ENCODE data around the gene FSTL4.

FSTL4 gene

DNA sequence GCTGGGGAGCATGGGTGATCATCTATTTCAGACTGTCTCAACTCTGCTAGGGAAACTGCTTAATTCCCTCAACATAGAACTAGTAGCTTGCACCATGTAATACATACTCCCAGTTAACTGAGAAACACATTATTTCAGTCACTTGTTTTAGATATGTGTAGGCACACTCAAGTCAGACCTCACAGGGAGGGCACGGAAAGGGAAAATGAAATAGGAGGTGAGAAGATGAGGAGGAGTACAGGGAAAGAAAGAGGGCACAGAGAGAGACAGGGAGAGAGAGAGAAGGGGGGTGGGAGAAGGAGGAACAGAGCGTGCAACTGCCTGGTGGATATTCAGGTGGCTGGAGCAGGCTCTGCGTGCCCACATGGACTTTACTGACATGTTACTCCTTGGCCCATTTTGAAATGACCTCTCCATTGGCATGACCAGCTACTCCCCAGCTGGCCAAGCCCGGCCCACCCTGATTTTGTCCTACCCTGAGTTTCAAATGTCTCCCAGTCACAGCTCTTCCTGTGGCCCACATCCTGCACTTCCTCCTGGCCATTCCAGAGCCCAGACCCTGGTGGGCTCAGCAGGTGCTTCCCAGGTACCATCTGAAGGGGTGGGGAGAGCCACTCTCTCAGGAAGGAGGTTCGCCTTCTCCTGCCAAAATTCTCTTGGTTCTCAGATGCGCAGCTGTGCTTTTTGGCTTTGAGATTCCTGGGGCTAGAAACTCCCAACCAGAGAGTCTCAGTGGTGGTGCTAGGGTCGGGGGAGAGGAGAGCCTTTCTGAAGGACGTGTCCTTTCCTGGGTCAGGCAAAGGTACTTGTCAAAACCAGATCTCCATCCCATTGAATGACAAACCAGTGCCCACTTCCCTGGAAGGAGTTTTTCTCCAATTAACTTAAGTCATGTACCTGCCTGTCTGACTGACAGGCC lies 229.4 kb downstream of the FSTL4 start:
- no peak for DNase-seq

DNA sequence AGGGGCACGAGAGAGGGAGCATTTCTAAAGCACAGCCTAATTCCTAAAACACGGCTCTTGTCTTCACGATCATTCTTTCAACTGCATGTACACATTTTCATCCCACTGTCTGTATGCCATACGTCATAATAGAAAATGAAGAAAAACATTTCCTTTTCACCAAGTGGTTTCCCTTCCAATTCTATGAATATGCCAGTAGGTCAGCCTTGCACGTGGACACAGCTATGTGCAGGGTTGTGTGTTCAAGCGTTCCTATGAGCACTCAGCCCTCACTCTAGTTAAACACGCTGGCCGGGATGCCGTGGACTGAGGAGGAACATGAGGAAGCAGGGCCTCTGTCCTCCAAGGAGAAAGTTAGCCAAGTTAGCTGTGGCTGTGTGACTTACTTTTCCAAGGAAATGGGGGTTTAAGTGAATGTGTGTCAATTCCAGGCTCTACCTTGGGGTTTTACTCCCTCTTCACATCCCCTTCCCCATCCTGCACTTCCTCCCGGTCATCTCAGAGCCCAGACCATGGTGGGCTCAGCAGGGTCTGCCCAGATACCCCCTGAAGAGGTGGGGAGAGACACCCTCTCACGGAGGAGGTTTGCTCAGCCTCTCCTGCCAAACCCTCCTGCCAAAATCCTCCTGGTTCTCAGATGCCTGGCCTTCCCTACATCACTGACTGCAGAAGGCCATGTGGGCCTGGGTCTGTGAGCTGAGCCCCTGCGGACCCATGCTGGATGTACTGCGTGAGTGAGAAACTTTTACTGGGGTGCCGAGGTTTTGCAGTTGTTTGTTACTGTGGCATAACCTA lies 230.6 kb downstream of the FSTL4 start:
- no peak for DNase-seq

DNA sequence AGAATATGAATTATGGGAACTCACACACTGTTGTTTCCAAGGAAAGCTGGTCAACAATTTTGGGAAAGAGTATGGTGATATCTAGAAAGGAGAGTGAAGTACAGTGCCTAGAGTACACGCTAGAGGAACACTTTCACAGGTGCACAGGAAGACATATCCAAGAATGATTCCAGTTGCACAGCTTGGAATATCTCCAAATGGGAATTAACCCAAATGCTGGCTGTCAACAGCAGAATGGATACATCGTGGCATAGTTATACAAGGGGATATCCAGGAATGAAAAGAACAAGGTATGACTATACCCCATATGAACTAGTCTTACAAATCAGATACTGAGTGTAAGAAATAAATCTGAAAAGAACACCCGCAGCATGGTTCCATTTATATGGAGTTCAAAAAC lies 231.3 kb downstream of the FSTL4 start:
- no peak for DNase-seq

DNA sequence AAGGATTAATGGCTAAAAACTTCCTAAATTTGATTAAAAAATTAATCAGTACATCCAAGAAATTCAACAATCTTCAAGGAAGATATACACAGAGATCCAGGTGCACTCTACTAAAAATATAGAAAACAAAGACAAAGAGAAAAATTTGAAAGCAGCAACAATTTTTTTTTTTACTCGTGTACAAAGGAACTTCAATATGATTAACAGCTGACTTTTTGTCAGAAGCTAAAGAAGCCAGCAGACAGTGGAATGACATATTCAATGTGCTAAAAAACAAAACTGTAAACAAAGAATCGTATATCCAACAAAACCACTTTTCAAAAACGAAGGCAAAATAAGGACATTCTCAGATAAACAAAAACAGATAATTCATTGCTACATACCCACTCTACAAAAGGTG lies 234.6 kb downstream of the FSTL4 start:
- no peak for DNase-seq

DNA sequence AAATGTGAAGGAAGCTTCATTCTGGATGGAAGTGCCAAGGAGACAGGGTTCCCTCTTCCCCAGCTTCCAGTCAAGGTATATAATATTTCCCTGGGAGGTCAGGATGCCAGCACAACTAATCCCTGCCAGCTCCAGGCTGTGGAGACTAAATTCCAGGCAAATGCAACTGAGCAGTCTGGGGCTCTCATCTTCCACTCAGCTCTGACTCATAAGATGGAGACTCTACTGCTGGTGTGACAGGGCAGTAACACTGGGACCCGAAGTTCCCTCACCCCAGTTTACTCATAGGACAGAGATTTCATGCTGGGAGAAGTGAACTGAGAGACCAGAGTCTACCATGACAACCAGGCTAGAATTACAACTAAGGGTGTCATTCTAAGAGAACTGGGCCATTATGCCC lies 235.4 kb downstream of the FSTL4 start:
- DNase-seq: no peak

DNA sequence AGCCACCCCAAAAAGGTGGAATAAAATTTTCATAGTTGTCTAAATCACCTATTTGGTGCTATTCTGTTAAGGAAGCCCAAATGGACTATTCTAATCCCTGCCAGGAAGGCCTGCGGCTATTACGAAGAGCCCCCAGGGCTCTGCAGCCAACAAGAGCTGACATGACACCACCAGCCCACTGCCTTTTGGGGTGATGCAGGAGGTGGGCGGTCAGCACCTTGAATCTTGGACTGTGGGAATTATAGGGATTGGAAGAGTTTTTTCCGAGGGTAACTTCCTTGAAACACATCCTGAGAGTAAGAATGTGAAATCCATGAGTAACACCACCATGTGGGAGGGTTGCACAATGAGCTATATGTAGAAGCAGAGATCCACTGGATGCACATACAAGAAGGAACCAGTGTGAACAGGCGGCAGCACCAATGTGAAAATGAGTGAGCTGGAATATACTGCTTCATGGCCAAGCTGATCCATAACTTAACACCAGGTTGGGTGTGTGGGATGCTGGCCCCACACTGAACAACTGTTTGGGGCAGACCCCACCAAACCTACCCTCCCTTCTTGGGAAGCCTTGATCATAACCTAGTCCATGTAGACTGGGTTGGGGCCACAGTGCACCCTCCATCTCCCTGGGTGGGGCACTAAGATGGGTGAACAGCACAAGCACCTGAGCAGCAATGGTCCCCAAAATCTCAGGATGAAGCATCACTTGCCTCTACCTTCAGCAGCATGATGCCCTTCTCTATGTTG lies 239.0 kb downstream of the FSTL4 start:
- no peak for DNase-seq

DNA sequence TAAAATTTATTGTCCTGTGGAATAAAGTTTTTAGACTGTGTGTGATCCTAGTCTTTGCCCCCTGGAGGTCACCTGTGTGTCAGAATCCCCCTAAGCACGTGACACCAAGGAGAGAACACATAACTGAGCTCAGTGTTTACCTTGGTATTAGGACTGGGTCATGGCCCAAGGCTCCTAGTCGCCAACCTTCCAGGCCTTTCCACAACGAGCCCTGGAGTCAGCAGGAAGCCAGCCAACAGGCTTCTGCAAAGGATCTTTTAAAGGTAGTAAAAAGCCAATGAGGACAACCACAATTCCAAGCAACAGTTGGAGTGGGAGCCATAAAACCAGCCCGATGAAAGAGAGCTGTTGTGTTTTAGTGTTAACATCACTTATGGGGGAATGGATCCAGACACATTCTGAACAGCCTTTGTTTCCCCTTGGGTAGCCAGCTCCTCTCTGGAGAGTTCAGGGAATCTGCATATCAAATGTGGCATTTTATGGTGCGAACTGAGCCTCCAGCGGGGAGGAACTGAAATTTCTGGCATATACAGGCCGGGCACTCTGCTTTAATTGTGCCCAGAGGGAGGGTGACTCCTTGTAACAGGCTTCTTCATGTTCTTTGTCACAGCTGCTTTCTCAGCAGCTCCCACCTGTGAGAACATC lies 239.9 kb downstream of the FSTL4 start:
- no peak for DNase-seq

DNA sequence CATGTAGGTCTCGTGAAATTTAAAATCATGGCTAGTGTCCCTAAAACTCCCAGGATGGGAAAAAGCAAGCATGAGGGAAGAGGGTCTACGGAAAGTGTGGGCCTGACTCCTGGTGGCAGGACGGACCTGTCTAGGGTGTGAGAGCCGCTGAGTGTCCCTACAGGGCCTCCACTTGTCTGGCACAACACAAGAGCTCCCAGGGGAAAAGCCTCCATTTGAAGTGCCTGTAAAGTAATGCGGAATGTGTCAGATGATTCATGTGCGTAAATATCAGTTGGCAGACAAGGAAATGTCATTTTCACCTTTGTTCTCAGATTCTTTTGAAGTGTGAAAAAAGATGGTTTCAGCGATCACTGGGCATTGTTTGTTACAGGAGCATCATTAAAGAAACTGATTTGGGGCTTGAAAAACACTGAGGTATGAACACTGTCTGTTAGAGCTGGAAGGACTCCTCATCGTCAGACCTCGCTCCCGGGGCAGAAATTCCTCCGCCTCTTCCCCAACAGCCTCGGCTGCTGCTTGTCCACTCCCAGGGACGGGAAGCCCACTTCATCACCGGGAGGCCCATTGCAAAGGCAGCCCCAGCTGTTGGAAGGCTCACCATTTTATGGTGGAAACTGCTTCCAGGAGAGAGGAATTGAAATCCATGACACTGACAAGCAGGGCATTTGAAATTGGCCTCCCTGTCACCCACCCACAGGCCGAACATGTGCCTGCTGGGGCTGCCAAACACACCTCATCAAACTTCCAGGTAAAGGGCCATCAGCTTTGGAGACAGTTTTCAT lies 240.8 kb downstream of the FSTL4 start:
- no peak for DNase-seq

DNA sequence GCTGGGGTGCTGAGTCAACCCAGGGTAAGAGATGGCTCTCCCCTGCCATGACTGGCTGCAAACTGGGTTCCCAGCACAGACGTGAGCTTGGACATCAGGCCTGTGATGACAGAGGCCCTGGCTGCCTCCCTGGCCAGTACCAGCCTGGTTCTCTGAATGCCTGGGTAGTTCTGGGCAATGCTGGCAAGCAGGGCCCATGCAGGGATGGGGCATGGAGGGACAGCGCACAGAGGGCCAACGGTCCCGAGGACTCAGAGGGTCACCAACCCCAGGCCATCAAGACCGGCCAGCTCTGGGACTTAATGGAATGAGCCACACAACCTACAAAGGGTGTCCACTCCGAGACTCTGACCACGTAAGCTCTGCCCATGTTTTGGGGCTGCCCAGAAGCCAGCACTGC lies 241.4 kb downstream of the FSTL4 start:
- no peak for DNase-seq

DNA sequence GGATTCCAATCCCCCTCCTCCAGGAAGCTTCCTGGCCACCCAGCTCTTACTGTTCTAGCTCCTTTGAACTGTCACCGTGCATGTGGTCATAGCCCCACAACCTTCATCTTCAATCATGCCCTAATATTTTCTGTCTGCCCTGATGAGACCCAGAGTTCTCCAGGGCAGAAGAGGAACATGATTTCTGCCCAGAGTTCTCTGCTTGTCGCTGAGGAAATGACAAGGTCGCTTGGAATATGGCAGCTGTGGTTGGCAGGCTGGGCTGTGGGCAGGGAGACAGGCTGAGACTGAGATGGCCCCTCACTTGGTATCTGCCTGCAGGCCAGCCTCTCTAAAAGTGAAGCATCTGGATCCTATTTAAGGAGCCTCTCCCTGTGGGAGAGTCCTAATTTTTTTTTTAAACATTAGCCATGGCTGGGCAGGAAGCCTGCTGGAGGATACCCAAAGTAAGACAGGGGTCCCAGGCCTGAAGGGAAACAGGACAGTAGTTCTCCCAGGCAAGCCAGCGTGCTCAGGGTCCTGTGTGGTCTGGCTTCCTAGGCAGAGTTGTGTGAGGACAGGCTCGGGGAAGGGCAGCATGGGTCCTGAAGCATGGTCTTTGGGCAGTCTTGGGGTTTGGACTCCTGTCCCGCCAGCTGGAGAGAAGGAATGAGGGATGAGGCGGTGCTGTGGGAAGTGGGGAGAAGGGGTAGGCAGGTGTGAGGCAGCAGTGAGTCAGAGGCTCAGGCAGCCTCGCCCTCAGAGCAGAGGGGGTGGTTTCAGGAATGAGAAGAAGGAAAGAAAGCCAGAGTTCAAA lies 242.1 kb downstream of the FSTL4 start:
- DNase-seq: no peak

DNA sequence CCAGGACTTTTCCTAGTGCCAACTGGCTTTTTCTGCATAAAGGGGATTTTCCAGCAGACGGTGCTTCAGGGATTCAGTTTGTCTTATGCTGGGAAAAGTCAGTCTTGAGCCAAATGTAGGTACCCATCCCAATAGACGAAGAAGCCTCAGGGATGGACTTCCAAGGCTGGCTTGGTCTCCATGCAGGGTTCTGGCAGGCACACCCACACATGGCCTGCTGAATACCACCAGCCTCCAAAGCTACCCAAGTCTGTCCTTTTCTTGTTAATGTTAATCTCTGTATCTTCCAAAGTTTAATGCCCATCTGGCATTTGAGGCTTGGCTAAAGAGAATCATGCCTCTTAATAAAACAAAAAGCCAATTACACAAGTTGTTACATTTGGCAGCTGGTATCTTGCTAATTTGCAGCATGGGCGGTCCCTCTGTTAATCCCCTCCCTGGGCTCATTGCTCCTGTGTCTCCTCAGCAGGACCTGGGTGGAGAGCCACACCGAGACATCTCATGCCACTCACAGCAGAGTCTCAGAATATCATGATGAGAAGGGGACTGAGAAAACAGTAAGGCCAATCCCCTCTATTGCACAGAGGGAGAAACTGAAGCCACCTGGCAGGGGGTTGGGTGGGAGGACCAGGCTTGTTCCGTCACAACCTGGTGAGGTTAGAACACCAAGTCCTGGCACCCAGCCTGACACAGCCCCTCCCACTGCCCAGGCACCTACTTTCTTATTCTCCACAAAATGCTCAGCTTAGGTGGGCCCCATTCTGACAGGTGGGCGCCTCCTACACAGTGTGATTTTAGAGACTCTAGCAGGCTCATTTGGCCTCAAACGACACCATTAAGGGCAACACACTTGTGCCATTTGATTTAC lies 243.2 kb downstream of the FSTL4 start:
- DNase-seq: no peak

DNA sequence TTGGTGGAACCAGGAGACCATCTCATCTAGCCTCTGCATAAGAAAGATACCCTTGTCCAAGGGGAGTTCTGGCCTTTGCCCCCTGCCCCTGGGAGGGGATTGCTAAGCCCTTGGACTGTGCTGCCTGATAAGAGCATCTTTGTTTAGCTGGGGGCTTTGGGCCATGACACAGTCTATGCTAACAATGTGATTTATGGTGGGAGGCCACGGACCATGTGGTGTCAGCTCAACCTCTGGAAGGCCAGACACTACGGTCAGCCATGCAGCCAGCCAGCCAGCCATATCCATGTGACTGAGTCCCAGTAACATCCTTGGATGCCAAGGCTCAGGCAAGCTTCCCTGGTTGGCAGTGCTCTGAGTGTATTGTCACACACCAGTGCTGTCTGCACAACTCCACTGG lies 244.4 kb downstream of the FSTL4 start:
- no peak for DNase-seq

DNA sequence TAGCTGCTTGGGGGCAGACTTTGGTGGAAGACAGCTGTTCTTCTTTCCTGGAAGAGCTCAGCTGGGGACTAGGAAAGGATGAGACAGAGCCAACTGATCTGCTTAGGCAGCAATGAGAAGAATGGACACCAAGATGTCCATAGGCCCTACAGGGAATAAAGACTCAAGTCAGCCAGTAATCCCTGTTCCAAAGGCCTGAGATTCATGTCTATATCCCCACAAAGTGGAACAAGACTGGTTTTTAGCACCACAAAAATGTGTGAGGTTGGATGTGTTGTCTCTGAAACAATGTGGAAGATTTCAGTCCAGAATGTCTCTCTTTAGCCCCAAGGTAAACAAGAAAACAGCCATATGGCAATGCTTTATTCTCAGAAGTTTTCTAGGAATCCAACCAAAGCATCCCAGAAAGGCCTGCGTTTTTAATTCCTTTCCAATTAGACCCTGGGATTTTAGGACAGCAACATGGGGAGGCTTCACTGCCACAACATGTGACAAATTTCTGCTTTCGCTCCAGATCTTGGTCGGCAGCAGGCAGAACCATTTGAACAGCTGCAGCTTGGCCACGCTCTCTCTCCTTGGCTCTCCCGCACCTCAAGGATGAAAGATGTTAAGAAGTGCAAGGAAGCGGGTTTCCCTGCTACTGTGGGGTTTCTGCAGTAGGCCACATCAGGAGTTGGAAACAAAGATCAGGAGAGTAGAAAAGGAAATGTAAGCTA lies 245.1 kb downstream of the FSTL4 start:
- no peak for DNase-seq

DNA sequence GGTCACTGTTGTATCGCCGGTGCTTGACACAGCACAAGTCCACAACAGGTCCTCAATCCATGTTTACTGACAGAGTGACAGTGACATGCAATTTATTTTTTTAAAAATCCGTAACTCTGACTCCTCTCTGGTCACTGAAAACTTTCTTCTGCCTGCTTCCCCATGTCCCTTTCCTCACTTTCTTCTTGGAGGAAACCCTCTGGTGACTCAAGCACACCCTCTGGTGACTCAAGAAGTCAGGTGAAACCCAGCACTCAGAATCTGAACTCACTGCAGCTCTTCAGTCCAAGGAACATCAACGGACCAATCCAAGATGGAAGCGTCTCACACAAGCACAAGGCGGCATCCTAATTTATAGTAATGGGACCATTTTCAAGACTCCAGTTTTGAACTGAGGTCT lies 245.9 kb downstream of the FSTL4 start:
- DNase-seq: no peak

DNA sequence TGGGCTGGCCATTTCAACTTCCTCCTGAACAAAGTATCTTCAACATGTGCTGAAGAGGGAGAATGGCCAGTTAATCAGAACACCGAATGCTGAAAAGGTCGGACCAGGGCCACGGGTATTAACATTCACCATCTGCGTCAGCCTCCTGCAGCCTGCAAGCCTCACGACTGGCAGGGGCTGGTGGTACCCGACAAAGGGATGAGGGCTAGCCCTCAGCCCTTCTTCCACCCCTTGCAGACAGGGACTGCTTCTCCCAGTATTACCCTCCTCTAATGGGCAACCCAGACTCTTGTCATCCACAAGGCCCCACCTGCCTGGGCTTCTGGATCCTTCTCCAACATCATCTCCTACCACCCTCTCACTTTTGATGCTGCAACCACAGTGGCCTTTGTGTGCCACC lies 246.6 kb downstream of the FSTL4 start:
- no peak for DNase-seq

DNA sequence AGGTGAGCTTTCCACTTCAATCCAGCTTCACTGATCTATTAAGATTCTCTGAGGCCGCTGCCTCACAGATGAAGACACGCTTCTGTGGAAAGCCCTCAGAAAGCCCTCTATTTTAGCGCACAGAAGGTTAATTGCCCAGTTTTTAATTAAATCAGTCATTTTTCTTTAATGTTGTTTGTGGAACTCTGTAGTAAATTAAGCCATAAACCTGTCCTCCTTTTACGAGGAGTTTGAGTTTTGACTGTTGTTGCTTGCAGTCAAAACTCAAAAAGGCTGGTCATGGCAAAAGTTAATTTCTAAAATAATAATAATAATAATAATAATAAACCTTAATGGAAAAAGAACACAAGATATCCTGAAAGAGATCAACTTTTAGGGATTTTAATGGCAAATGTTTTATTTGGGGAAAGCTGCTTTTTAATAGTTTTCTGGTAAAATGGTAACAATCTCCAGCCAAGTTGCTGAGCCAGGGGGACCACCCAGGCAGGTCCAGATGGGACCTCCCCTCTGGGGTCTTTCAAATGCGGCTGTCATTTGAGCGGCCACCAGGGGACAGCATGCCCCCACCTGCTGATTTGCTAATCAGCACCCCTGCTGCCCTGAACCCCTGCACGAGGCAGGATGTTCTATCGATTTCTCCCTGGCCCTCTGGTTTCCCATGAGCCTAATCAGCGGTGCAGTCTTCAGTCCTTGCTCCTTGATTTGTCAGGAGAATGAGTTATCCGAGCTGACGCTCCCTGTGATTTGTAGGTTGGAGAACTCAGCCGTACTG lies 247.2 kb downstream of the FSTL4 start:
- DNase-seq: no peak

DNA sequence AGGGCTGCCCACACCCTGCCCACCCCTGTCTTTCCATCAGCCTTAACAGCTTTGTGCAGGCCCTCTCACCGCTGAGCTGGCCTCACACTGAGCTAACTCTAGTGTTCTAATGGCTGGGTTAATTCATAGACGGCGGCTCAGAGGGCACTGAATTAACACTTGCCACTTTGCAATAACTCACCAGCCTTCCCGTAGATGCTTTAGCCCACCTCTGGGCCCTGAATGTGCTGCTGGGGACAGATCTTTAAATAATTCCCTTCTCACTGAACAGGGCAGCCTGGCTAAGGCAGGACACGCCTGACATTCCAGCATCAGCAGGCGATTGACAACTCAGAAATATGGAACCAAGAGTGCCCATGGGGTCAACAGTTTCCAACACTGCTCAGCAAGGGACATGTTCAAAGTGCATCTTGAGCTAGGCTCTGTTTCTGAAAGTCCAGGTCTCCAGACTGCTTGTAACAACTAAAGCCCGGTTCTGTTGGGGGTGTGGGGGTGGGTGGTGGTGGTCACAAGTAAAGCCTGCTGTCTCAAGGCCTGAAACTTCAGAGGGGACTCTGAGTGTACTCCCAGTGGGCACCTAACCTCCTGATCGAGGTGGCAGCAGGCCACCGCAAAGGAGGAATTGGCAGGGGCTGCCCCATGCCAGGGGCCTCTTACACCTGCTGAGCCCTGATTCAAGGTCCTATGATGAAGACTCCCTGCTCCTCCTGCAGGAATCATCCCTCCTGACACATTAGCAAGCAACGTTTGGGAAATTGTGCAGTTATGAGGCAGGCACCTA lies 248.3 kb downstream of the FSTL4 start:
- DNase-seq: no peak

DNA sequence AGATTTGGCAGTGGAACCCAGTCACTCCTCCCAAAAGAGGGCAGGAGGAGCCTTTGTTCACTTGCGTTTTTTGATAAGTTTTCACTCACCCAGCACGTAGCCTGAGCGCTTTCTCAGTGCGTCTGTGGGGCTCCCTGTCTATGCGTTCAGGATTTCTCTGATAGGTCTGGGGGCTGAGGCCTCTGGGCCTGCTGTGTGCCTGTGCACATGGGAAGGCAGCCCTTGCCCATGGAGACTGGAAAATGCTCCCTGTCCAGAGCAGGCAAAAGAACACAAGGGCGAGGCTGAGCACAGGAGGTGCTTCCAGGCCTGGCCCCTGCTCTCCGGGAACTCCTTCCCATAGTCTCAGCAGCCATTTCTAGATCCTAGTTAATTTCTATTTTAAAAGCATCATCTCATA lies 249.9 kb downstream of the FSTL4 start:
- DNase-seq: no peak
